ENCODE data around the gene COIL. TPM values are rescaled to one million over a fixed set of nuclear protein-coding genes. Genes with fewer than 3 reads are reported as not detected.
"Not testable (repeated sequence)": the region's sequence is repeated elsewhere in the genome, so short reads cannot be mapped to it uniquely, and the experiment has no call there.

COIL gene
- total RNA-seq, 3 donors from 2014 or later: 8.8 to 23.0 (median 16.7) TPM

- Histone ChIP-seq H3K4me1 (no peaks in the 10 kb centered on the region), H3K9me3 (no peaks in the 10 kb centered on the region), H3K36me3 (no peaks in the 10 kb centered on the region), H3K4me3 (no peak overlapping the region), H3K27ac (no peak overlapping the region), H3K27me3 (no peaks in the 10 kb centered on the region)
- intact Hi-C loops (cut with DNase I; ENCODE audit: low total_unique reads): no loop called here
- no peak for DNase-seq (ENCODE audit: low spot score in 2 of 2)
- no peak for TF ChIP-seq CTCF (IDR thresholded peaks at IDR 0.05)
Observed at GRCh38 chr17:56987283-56987834, 26.5 kb upstream of the COIL start.

- Histone ChIP-seq H3K4me3 (no peak overlapping the region), H3K36me3 (no peaks in the 10 kb centered on the region), H3K9me3 (no peaks in the 10 kb centered on the region), H3K4me1 (no peaks in the 10 kb centered on the region), H3K27me3 (no peaks in the 10 kb centered on the region), H3K27ac (no peak overlapping the region)
- no peak for DNase-seq (ENCODE audit: low spot score in 2 of 2)
- TF ChIP-seq POLR2A (IDR thresholded peaks at IDR 0.05): no peak
- TF ChIP-seq CTCF (IDR thresholded peaks at IDR 0.05): no peak
- no peak for TF ChIP-seq POLR2AphosphoS5 (IDR thresholded peaks at IDR 0.05)
- intact Hi-C loops (cut with DNase I; ENCODE audit: low total_unique reads): no loop called here
Observed at GRCh38 chr17:56985371-56986162, 24.7 kb upstream of the COIL start.

GRCh38 chr17:56983366-56983765 lies 22.5 kb upstream of the COIL start:
- Histone ChIP-seq H3K4me1 (no peaks in the 10 kb centered on the region), H3K27me3 (no peaks in the 10 kb centered on the region), H3K9me3 (no peaks in the 10 kb centered on the region), H3K27ac (peak overlapping the region in 1 of 2 donors; percentile 49), H3K4me3 (no peak overlapping the region), H3K36me3 (no peaks in the 10 kb centered on the region)
- DNase-seq (ENCODE audit: low spot score in 2 of 2): no peak
- no peak for TF ChIP-seq POLR2AphosphoS5 (IDR thresholded peaks at IDR 0.05)
- TF ChIP-seq POLR2A (IDR thresholded peaks at IDR 0.05): no peak
- TF ChIP-seq CTCF (IDR thresholded peaks at IDR 0.05): no peak
- intact Hi-C loops (cut with DNase I; ENCODE audit: low total_unique reads): no loop called here

GRCh38 chr17:56982312-56982711 lies 21.5 kb upstream of the COIL start:
- no peak for TF ChIP-seq CTCF (IDR thresholded peaks at IDR 0.05)
- no peak for TF ChIP-seq POLR2AphosphoS5 (IDR thresholded peaks at IDR 0.05)
- TF ChIP-seq POLR2A (IDR thresholded peaks at IDR 0.05): no peak
- no peak overlapping the region for H3K4me3 ChIP-seq
- peak overlapping the region; percentile 59 to 77 for H3K27ac ChIP-seq
- H3K4me1 ChIP-seq: no peaks in the 10 kb centered on the region
- no peaks in the 10 kb centered on the region for H3K36me3 ChIP-seq
- no peaks in the 10 kb centered on the region for H3K9me3 ChIP-seq
- intact Hi-C loops (cut with DNase I; ENCODE audit: low total_unique reads): no loop called here
- H3K27me3 ChIP-seq: no peaks in the 10 kb centered on the region
- DNase-seq (ENCODE audit: low spot score in 2 of 2): peak in 1 of 2 donors; percentile 69

DNA sequence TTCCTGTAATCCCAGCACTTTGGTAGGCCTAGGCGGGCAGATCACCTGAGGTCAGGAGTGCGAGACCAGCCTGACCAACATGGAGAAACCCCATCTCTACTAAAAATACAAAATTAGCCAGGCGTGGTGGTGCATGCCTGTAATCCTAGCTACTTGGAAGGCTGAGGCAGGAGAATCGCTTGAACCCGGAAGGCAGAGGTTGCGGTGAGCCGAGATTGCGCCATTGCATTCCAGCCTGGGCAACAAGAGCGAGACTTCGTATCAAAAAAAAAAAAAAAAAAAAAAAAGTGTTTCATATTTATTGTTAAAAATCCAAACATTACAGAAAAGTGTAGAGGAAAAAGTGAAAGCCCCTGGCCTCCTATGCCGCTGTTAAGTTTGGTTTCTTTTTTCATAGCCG lies 19.7 kb upstream of the COIL start:
- intact Hi-C loops (cut with DNase I; ENCODE audit: low total_unique reads); H3K36me3 ChIP-seq; H3K27me3 ChIP-seq; H3K9me3 ChIP-seq; H3K4me1 ChIP-seq: not testable (repeated sequence)
- peak in 1 of 2 donors; percentile 76 for DNase-seq (ENCODE audit: low spot score in 2 of 2)
- Histone ChIP-seq H3K4me3 (peak overlapping the region in 2 of 3 donors; percentile 20 to 39), H3K27ac (peak overlapping the region; percentile 72 to 77)
